Measurements from ENCODE around the gene NUDC. TPM values are rescaled to one million over a fixed set of nuclear protein-coding genes. Genes with fewer than 3 reads are reported as not detected.
A peak's percentile ranks its signal among the peaks of the same experiment; 100 is the strongest.

Gene NUDC
- total and polyA plus RNA-seq, 2 of the 13 experiments (the other 11 are each of a cell fraction or from before 2014, with no cell fraction given): 34.7 to 104 TPM

DNA sequence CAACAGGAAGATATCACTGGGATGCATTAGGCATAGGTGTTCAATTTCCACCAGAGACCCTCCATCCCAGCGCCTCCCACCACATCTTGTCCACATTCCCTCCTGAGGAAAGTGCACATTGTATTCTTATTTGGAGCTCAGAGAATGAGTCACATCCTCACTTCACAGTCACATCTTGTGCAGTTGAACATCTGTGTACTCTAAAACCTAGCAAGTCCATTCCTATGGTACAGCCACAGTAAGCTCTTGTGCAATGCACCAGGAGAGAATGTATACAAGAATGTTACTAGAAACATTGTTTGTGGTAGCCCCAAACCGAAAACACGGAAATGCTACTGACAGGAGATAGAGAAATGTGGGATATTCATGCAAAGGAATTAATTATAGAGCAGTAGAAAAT is 40.3 kb downstream of the NUDC start (continued):
- TF ChIP-seq, protein P1, sequence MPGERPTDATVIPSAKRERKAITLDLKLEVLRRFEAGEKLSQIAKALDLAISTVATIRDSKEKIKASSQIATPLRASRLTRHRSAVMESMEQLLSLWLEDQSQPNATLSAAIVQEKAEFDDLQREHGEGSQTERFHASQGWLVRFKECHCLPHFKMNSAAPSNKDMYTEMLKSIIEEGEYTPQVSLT (CRISPR knock-in tag; IDR thresholded peaks at IDR 0.05; ENCODE audit: borderline replicate concordance, low read depth): no peak
- no peak; the same call in 1 of the 2 replicates for TF ChIP-seq SRY (CRISPR knock-in tag; IDR thresholded peaks at IDR 0.05)
- no peak for TF ChIP-seq ZNF724P (CRISPR knock-in tag; IDR thresholded peaks at IDR 0.05; ENCODE audit: borderline replicate concordance)
- TF ChIP-seq ZKSCAN8 (CRISPR knock-in tag; IDR thresholded peaks at IDR 0.05; ENCODE audit: borderline replicate concordance): peak; percentile 86
- peak; percentile 71 for TF ChIP-seq ZNF614 (CRISPR knock-in tag; IDR thresholded peaks at IDR 0.05; ENCODE audit: borderline replicate concordance)
- peak; percentile 75; the same call in 1 of the 2 replicates for TF ChIP-seq MIER3 (CRISPR knock-in tag; IDR thresholded peaks at IDR 0.05; ENCODE audit: borderline replicate concordance)
- TF ChIP-seq EP300 (IDR thresholded peaks at IDR 0.05; ENCODE audit: low read depth in 2 of 2, low read length in 2 of 2): peak in 1 of 2 experiments; percentile 71; a peak in 1 of 4 replicates
- peak; percentile 23; the same call in 1 of the 2 replicates for TF ChIP-seq EP300 (CRISPR knock-in tag; IDR thresholded peaks at IDR 0.05; ENCODE audit: borderline replicate concordance)
- TF ChIP-seq ZNF331 (CRISPR knock-in tag; IDR thresholded peaks at IDR 0.05): peak; percentile 71; the same call in 1 of the 2 replicates
- TF ChIP-seq, protein P2, sequence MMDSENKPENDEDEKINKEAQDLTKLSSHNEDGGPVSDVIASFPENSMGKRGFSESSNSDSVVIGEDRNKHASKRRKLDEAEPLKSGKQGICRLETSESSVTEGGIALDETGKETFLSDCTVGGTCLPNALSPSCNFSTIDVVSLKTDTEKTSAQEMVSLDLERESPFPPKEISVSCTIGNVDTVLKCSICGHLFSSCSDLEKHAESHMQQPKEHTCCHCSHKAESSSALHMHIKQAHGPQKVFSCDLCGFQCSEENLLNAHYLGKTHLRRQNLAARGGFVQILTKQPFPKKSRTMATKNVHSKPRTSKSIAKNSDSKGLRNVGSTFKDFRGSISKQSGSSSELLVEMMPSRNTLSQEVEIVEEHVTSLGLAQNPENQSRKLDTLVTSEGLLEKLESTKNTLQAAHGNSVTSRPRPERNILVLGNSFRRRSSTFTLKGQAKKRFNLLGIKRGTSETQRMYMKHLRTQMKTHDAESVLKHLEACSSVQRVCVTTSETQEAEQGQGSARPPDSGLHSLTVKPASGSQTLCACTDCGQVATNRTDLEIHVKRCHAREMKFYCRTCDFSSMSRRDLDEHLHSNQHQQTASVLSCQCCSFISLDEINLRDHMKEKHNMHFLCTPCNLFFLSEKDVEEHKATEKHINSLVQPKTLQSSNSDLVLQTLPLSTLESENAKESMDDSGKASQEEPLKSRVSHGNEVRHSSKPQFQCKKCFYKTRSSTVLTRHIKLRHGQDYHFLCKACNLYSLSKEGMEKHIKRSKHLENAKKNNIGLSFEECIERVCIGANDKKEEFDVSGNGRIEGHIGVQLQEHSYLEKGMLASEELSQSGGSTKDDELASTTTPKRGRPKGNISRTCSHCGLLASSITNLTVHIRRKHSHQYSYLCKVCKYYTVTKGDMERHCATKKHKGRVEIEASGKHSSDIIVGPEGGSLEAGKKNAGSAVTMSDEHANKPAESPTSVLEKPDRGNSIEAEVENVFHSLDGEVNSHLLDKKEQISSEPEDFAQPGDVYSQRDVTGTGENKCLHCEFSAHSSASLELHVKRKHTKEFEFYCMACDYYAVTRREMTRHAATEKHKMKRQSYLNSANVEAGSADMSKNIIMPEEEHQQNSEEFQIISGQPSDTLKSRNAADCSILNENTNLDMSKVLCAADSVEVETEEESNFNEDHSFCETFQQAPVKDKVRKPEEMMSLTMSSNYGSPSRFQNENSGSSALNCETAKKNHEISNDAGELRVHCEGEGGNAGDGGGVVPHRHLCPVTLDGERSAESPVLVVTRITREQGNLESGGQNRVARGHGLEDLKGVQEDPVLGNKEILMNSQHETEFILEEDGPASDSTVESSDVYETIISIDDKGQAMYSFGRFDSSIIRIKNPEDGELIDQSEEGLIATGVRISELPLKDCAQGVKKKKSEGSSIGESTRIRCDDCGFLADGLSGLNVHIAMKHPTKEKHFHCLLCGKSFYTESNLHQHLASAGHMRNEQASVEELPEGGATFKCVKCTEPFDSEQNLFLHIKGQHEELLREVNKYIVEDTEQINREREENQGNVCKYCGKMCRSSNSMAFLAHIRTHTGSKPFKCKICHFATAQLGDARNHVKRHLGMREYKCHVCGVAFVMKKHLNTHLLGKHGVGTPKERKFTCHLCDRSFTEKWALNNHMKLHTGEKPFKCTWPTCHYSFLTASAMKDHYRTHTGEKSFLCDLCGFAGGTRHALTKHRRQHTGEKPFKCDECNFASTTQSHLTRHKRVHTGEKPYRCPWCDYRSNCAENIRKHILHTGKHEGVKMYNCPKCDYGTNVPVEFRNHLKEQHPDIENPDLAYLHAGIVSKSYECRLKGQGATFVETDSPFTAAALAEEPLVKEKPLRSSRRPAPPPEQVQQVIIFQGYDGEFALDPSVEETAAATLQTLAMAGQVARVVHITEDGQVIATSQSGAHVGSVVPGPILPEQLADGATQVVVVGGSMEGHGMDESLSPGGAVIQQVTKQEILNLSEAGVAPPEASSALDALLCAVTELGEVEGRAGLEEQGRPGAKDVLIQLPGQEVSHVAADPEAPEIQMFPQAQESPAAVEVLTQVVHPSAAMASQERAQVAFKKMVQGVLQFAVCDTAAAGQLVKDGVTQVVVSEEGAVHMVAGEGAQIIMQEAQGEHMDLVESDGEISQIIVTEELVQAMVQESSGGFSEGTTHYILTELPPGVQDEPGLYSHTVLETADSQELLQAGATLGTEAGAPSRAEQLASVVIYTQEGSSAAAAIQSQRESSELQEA (CRISPR knock-in tag; IDR thresholded peaks at IDR 0.05; ENCODE audit: not compliant biosample characterization): no peak
- TF ChIP-seq, protein P3, sequence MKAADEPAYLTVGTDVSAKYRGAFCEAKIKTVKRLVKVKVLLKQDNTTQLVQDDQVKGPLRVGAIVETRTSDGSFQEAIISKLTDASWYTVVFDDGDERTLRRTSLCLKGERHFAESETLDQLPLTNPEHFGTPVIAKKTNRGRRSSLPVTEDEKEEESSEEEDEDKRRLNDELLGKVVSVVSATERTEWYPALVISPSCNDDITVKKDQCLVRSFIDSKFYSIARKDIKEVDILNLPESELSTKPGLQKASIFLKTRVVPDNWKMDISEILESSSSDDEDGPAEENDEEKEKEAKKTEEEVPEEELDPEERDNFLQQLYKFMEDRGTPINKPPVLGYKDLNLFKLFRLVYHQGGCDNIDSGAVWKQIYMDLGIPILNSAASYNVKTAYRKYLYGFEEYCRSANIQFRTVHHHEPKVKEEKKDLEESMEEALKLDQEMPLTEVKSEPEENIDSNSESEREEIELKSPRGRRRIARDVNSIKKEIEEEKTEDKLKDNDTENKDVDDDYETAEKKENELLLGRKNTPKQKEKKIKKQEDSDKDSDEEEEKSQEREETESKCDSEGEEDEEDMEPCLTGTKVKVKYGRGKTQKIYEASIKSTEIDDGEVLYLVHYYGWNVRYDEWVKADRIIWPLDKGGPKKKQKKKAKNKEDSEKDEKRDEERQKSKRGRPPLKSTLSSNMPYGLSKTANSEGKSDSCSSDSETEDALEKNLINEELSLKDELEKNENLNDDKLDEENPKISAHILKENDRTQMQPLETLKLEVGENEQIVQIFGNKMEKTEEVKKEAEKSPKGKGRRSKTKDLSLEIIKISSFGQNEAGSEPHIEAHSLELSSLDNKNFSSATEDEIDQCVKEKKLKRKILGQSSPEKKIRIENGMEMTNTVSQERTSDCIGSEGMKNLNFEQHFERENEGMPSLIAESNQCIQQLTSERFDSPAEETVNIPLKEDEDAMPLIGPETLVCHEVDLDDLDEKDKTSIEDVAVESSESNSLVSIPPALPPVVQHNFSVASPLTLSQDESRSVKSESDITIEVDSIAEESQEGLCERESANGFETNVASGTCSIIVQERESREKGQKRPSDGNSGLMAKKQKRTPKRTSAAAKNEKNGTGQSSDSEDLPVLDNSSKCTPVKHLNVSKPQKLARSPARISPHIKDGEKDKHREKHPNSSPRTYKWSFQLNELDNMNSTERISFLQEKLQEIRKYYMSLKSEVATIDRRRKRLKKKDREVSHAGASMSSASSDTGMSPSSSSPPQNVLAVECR (CRISPR knock-in tag; IDR thresholded peaks at IDR 0.05; ENCODE audit: borderline replicate concordance): peak; percentile 17; the same call in 1 of the 2 replicates
- TF ChIP-seq ZNF224 (CRISPR knock-in tag; IDR thresholded peaks at IDR 0.05): no peak
- 0 out of 2 replicates have a peak, but pooled peaks have one; percentile 35 for TF ChIP-seq HOXA5 (CRISPR knock-in tag; IDR thresholded peaks at IDR 0.05)
- peak; percentile 15; the same call in 1 of the 2 replicates for TF ChIP-seq ZNF205 (CRISPR knock-in tag; IDR thresholded peaks at IDR 0.05)
- no peak for TF ChIP-seq AKAP8 (CRISPR knock-in tag; IDR thresholded peaks at IDR 0.05)
- TF ChIP-seq ZSCAN30 (CRISPR knock-in tag; IDR thresholded peaks at IDR 0.05): no peak
- no peak for TF ChIP-seq ZFY (CRISPR knock-in tag; IDR thresholded peaks at IDR 0.05)

All from HepG2 (cell line).